ENCODE measurements around the gene ALDH1L1. TPM values are rescaled to one million over a fixed set of nuclear protein-coding genes. Genes with fewer than 3 reads are reported as not detected.

ALDH1L1 gene
- total RNA-seq, 1 donor: 0.18 TPM

DNA sequence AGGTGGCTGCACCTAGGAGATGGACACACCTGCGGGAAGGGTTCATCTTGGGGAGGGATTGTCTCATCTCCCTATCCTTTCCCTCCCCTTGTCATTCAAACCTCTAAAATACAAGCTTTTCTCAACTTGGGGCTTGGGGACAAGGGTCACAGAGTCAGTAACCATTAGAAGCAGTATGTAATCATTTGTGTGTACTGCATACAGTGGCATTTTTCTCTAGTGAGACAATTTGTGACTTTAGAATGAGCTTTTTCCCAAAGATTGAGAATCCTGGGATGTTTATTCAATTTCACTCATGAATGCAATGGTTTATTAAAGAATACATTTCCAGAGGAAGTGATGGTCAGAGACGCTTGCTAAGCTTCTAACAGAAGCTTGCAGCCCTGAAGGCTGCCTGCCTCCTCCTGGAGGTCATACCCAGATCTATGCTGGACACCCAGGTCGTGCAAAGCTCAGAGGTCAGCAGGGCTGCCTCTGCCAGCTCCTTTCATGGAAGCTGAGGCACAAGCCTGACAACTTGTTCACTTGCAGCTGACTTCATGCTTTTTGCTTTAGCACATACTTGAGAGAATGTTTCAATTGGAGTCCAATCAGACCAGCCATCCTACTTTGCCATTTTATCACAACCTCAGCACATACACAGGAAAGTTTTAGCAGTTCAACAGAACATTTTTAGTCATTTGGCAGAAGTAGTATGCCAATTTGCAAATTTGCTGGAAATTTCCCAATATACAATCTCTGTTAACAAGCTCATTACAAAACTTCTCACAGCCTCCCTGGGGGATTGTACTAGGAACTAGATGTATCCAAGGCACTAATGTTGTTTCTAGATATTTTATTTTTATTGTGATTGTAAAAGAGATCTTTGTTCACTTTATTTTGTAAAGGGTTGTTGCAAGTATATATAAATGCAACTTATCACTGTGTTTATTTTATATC is 25.6 kb upstream of the ALDH1L1 start:
- no peak overlapping the region for H3K4me3 ChIP-seq (ENCODE audit: low read depth, low read length)
- TF ChIP-seq, protein P1, sequence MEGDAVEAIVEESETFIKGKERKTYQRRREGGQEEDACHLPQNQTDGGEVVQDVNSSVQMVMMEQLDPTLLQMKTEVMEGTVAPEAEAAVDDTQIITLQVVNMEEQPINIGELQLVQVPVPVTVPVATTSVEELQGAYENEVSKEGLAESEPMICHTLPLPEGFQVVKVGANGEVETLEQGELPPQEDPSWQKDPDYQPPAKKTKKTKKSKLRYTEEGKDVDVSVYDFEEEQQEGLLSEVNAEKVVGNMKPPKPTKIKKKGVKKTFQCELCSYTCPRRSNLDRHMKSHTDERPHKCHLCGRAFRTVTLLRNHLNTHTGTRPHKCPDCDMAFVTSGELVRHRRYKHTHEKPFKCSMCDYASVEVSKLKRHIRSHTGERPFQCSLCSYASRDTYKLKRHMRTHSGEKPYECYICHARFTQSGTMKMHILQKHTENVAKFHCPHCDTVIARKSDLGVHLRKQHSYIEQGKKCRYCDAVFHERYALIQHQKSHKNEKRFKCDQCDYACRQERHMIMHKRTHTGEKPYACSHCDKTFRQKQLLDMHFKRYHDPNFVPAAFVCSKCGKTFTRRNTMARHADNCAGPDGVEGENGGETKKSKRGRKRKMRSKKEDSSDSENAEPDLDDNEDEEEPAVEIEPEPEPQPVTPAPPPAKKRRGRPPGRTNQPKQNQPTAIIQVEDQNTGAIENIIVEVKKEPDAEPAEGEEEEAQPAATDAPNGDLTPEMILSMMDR (IDR thresholded peaks at IDR 0.05; ENCODE audit: insufficient read depth, low read length): no peak
- peak; percentile 78 for DNase-seq (ENCODE audit: low read depth)

DNA sequence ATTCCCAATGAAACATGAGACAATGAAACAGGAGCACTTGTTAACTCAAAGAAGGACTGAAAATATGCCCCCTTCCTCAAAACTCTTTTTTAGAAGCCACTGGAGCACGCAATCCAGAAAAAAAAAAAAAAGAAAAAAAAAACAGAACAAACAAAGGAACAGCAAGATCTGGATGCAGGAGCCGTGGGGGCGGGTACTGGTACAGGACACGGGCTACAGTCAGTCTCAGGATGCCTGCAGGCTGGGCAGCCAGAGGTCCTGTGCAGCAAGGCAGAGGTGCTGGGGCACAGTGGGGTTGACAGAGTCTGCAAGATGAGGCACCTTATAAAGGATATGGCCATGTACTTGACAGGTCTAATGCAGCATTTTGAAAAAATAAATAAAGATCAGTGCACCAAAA is 22.3 kb upstream of the ALDH1L1 start:
- TF ChIP-seq, protein P1 (IDR thresholded peaks at IDR 0.05; ENCODE audit: insufficient read depth, low read length): no peak
- no peak for DNase-seq (ENCODE audit: low read depth)
- no peak overlapping the region for H3K4me3 ChIP-seq (ENCODE audit: low read depth, low read length)

DNA sequence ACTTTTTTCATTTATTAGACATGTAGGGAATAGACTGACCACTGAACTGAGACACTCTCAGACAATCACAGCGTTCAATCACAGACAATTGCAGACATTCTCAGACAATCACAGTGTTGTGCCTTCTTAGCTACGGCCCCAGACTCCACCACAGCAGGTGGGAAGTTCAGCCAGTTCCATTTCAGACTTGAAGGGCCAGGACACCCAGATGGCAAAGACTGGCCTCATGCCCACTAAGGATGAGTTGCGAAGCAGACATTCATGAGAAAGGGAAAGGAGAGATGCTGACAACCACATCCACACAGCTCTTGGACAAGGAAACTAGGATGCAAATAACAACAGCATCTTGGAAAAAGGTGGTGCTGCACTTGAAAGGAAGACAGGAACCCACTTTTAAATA is 21.9 kb upstream of the ALDH1L1 start:
- H3K4me3 ChIP-seq (ENCODE audit: low read depth, low read length): no peak overlapping the region
- DNase-seq (ENCODE audit: low read depth): no peak
- TF ChIP-seq, protein P1 (IDR thresholded peaks at IDR 0.05; ENCODE audit: insufficient read depth, low read length): no peak

DNA sequence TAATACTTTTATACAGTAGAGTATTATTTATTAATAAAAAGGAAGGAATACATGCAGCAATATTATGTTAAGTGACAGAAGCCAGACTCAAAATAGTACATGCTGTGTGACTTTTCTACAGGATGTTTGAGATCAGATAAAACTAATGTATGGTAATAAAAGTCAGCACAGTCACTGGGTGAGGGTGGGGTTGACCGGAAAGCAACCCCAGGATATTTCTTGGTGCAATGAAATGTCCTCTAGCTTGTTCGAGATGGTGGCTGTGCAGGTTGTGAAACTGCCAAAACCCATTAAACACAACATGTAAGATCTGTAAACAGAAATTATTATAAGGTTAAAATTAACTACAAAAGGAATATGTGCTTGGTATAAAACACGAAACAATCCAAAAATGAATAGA is 20.8 kb upstream of the ALDH1L1 start:
- no peak overlapping the region for H3K4me3 ChIP-seq (ENCODE audit: low read depth, low read length)
- TF ChIP-seq, protein P1 (IDR thresholded peaks at IDR 0.05; ENCODE audit: insufficient read depth, low read length): no peak
- DNase-seq (ENCODE audit: low read depth): no peak

DNA sequence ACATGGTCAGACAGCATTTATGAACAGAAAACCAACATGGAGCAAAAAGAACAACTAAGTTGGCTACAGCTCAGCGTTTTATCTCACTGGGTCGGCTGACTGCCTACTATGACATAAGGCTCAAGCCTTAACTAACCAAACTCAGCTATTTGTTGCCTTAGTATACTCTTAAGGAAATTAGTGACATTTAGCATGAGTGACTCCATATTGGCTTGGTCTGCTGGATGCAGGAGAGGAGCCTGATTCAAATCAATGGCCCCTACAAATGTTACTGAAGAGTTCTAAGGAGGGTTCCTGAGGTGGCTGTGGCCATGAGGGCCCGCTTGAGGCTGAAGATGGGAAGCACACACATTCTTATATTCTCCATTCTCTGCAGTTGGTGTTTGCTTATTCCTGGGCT is 20.1 kb upstream of the ALDH1L1 start:
- DNase-seq (ENCODE audit: low read depth): no peak
- TF ChIP-seq, protein P1 (IDR thresholded peaks at IDR 0.05; ENCODE audit: insufficient read depth, low read length): no peak

DNA sequence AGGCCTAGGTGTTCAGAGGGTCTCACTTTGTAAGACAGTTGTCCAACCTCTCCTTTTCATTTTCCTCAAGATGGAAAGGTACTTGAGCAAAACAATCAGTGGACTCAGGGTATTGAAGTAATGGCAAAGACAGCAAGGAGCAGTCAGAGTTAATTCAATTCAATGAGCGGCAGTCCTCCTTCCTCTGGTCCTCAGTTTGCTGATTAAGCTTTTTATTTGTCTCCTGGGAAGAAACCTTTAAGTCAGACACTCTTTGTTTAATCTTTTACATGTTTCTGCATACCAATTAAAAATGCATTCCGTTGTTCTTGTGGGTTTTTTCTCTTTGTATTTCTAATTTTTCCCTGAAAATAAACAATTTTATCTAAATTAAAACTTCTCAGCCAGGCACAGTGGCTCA is 18.9 kb upstream of the ALDH1L1 start:
- no peak for DNase-seq (ENCODE audit: low read depth)
- TF ChIP-seq, protein P1 (IDR thresholded peaks at IDR 0.05; ENCODE audit: insufficient read depth, low read length): no peak
- no peak overlapping the region for H3K4me3 ChIP-seq (ENCODE audit: low read depth, low read length)

More for the DNA sequence above, 20.1 kb upstream of the ALDH1L1 start:
- no peak overlapping the region for H3K4me3 ChIP-seq (ENCODE audit: low read depth, low read length)

All from fibroblast of the aortic adventitia (primary cell).